ENCODE measurements around the gene RASA4. TPM values are rescaled to one million over a fixed set of nuclear protein-coding genes. Genes with fewer than 3 reads are reported as not detected.
"Not testable (repeated sequence)": the region's sequence is repeated elsewhere in the genome, so short reads cannot be mapped to it uniquely, and the experiment has no call there.

The RASA4 gene
- total RNA-seq, 1 experiment from 2014 or later = 4.7 TPM

DNA sequence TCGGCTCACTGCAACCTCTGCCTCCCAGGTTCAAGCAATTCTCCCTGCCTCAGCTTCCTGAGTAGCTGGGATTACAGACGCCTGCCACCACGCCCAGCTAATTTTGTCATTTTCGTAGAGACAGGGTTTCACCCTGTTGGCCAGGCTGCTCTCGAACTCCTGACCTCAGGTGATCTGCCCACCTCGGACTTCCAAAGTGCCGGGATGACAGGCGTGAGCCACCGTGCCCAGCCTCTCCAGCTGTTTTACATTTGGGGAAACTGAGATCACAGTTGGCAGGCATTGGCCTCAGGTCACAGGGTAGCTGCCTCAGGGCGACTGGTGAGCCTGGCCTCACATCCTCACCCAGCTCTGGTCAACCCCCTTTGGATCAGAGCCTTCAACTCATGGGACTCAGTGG is 6.8 kb downstream of the RASA4 start:
- DNase-seq (ENCODE audit: extremely low read depth, low read depth) = not testable (repeated sequence)

DNA sequence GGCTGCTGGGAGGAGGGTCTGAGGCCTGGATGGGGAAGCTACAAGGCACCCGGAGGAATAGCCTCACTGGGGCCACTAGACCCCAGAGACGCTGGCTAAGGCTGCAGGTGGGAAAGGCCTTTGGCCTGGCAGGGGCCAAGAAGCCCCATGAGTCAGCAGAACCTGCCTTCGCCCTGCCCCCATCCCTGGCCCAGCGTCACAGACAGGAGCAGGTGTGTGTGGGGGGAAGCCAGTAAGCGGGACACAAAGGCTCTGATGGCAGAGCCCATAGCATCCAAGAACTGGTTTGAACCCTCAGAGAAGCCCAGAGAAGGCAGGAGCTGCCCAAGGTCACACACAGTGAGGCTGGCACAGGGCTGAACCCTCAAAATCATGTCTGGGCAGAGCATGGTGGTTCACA is 9.7 kb downstream of the RASA4 start:
- DNase-seq (ENCODE audit: extremely low read depth, low read depth) = not testable (repeated sequence)

DNA sequence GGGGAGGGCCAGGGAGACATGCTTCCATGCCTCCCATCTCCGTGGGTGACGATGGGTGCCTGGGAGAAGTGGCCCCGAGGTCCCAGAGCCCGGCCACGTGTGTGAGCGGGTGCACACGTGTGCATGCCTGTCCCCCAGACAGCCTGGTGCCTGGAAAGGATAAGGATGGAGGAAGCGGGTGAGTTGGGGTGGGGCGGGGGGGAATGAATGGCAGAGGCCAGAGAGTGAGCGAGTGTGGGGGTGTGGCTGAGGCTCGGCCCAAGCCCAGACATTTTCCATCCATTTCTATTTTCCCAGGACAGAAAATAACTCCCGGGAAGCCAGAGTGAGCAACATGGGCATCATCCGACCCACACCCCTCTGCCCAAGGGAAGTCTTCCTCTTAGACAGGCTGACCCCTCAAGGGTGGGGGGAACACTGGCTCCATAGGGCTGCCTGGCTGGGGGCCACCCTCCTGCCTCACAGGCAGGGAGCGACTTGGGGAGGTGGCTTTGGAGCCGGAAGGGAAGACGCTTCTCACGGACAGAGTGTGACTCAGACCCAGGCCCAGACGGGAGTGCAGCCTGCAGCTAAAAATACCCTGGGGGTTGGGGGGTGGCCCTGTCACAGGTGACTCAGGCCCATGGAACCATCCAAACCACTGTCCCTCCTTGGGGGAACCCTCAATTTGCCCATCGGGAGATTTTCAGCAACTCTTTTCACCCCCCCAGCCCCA is 12.0 kb downstream of the RASA4 start:
- DNase-seq (ENCODE audit: extremely low read depth, low read depth) = not testable (repeated sequence)

DNA sequence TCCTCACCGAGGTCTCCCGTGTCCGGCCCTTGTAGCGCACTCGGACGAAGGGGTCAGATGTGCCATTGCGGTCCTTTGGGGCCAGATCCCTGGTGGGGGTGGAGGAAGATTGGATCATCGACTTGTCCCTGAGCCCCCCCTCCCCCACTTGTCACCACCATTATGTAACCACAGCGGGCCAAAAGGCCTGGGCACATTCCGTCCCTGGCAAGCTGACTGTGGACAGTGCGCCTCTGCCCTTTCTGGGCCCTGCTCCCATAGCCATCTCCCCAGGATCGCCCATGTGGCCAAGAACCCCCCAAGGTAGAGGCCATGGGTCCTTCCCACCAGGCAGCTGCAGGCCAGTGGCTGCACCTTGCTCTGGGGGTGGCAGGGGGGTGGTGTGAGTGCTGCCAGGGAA is 14.2 kb downstream of the RASA4 start:
- DNase-seq (ENCODE audit: extremely low read depth, low read depth) = not testable (repeated sequence)

DNA sequence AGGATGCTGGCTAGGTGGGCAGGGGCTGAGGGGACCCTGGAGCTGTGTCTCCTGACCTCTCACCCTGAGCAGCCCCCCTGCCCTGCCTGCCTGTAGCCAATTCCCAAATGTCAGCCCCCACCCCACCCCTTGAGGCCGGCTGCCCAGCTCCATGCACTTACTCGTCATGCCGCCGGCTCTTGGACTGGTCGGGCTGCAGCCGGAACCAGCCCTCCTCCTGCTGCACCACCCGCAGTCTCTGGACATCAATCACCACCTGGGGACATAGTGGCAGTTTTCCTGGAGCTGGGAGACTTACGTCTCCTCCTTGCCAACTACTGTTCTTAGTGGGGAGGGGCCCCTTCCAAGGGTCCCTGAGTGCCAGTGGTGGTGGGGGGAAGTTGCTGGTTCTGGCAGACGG is 16.9 kb downstream of the RASA4 start:
- not testable (repeated sequence) for DNase-seq (ENCODE audit: extremely low read depth, low read depth)

DNA sequence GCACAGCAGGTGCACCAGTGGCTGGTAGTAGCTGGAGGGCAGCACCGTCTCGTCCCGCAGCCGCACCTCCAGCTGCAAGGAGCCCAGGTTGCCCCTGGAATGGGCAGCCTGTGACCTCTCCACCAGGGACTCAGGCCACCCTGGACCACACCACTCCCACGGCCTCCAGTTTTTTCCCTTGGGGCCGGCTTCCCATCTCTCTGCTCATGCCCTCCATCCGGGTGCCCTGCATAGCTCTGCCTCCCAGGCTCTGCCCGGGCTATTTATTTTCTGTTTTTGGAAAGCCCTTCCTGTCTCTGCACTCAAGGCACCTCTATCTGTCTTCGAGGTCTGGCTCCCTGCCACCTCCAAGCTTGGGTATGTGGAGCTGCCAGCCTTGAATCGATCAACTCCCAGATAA is 20.5 kb downstream of the RASA4 start:
- not testable (repeated sequence) for DNase-seq (ENCODE audit: extremely low read depth, low read depth)

DNA sequence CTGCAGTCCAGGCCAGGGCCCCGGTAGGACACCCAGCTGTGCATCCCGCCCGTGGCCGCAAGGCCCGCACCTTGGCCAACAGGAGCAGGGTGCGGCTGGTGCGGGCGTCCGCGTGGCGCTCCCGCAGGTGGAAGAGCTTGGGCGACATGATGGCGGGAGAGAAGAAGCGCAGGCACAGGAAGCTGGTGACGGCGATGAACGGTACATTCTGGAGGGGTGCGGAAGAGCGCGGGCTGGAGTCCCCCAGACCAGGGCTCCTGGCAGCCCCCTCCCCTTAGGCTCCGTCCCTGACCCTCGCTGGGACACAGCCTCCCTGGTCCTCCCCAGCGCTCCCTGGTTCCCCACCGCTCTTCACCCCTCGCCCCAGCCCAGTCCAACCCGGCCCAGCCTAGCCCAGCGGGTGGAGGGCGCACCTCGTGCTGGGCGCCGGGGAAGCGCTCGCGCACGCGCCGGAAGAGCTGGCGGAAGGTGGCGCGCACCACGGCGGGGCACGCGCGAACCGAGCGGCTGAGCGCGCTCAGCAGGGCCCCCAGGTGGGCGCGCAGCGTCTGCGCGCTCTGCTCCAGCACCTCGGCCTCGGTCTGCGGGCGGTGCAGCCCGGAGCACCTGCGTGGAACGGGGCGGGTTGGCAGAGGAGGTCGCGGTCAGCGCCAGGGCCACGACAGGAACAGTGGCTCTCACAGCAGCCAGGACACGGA is 22.8 kb downstream of the RASA4 start:
- DNase-seq (ENCODE audit: extremely low read depth, low read depth) = not testable (repeated sequence)

DNA sequence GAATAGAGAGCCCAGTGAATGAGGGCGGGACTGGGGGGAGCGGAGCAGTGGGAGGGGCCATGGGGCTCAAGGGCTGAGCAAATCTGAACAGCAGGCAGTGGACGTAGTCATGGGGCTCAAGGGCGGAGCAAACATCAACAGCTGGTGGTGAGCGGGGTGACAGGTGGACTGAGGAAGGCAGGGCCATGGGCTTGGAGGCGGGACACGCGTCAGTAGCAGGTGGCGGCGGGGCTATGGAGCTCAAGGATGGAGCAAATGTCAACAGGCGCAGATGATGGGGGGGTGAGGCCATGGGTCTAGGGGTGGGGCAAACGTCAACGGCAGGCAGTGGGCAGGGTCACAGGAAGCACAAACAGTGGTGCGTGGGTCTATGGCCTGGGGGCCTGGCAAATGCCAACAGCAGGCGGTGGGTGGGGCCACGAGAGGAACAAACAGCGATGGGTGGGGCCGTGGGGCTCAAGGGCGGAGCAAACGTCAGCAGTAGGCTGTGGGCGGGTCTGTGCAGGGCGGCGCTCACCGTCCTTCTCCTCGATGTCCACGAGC is 24.0 kb downstream of the RASA4 start:
- not testable (repeated sequence) for DNase-seq (ENCODE audit: extremely low read depth, low read depth)

DNA sequence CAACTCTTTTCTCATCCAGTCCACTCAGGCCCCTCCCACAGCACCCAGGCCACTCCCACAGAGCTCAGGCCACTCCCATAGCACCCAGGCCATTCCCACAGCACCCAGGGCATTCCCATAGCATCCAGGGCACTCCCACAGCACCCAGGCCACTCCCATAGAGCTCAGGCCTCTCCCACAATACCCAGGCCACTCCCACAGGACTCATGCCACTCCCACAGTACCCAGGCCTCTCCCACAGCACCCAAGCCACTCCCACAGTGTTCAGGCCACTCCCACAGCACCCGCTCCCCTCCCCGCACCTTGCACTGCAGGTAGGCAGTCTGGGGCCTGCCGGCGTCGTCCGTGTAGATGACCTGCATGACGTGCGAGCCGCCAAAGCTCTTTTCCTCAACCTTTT is 26.7 kb downstream of the RASA4 start:
- DNase-seq (ENCODE audit: extremely low read depth, low read depth) = not testable (repeated sequence)

DNA sequence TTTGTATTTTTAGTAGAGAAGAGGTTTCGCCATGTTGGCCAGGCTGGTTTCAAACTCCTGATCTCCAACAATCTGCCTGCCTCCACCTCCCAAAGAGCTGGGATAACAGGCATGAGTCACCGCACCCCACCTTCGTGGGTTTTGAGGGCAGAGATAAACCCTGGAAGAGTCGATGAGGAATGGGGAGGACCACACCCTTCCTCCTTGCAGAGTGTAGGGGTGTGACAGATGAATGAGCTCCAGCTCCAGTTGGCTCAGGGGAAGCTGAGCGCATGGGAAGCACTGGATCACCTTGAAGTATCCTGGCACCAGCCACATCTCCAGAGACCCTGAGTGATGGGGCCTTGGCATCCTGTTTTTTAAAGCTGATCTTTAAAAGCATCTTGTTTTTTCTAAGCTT is 33.1 kb downstream of the RASA4 start:
- DNase-seq (ENCODE audit: extremely low read depth, low read depth) = not testable (repeated sequence)

DNA sequence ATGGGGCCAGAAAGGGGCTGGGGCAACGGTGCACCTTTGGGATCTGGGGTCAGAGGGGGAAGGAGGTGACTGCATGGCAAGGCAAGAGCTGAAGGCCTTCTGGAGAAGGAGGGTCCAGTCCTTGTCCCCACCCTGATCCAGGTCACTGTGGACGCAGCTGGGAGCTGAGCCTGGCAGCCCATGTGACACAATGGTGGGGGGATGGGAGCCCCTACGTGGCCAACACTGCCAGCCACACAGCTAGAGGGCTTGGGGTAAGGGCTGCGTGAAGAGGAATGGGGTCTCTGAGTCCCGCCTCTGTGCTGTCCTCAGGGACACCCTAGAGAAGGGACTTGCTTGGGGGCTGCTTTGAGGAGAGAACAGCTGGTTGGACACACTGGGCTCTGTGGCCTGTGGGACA is 34.8 kb downstream of the RASA4 start:
- not testable (repeated sequence) for DNase-seq (ENCODE audit: extremely low read depth, low read depth)

DNA sequence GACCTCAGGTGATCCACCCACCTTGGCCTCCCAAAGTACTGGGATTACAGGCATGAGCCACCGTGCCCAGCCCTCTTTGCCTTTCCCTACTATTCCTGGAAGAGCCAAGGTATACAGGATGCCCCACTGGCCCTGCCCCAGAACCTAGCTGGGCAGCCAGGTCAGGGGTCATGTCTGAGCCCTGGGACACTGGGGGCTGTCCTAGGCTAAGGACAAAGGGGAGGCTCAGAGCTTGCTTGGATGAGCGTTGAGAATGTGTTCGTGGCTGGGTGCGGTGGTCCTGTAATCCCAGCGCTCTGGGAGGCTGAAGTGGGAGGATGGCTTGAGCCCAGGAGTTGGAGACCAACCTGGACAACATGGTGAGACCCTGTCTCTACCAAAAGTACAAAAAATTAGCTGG is 38.1 kb downstream of the RASA4 start:
- DNase-seq (ENCODE audit: extremely low read depth, low read depth) = not testable (repeated sequence)

DNA sequence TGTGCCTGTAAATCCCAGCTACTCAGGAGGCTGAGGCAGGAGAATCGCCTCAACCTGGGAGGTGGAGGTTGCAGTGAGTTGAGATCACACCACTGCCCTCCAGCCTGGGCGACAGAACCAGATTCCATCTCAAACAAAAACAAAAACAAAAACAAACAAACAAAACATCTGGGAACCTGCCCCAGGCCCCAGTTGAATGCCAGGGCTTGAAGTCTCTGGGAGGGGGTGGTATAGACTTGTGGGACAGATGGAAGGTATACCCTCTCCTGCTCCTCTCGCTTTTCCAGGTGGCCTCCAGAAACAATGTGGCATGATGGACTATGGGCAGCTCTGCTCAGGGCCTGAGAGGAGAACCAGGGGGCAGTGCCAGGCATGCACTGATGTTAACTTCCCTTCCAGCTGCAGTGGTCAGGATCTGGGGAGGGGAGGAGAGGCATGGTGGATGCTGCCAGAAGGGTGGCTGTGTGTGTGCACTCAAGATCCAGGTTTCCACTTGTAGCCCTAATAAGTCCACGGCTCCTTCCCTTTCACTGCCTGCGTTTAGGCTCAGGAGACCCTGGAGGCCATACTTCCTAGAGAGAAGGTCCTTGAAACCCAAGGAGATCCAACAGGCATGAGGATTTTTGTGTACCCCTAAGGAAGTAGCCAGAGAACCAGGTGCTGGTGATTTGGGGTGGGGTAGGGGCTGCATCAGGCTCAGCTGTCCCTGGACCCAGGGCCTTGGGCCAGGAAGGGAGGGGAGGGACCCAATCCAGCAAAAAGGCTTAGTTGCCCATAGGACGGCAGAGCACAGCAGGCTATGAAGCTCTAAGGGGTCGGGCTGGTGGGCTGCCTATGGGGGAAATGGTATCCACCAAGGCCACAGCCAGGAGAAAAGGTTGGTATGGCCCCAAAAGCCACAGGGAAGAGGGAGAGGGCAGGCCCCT is 39.0 kb downstream of the RASA4 start:
- DNase-seq (ENCODE audit: extremely low read depth, low read depth) = not testable (repeated sequence)

DNA sequence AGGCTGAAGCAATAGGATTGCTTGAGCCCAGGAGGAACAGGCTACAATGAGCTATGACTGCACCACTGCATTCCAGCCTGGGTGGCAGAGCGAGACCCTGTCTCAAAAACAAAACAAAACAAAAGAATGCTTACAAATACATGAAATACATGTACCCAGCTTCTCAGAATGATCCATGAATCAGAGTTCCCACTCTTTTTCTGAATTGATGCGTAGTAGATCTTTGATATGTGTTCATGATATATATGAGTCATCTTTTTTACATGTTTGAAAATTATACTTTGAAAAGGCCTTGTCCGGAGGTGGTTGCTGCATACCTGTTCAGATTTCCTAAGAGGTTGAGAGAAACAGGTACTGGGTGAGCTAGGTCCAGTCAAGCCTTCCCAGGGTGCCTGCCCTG is 40.2 kb downstream of the RASA4 start:
- DNase-seq (ENCODE audit: extremely low read depth, low read depth) = not testable (repeated sequence)

DNA sequence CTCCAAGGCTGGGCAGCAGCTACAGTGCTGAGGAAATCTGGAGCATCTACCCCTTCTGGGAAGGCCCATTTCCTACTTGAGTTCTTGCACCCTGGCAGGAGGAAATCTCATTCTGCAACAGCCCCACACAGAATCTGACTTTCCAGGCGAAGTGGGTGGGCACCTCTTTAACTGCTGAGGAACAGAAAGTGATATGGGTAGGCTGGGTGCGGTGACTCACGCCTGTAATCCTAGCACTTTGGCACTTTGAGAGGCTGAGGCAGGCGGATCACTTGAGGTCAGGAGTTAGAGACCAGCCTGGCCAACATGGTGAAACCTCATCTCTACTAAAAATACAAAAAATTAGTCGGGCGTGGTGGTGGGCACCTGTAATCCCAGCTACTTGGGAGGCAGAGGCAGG is 41.9 kb downstream of the RASA4 start:
- not testable (repeated sequence) for DNase-seq (ENCODE audit: extremely low read depth, low read depth)

DNA sequence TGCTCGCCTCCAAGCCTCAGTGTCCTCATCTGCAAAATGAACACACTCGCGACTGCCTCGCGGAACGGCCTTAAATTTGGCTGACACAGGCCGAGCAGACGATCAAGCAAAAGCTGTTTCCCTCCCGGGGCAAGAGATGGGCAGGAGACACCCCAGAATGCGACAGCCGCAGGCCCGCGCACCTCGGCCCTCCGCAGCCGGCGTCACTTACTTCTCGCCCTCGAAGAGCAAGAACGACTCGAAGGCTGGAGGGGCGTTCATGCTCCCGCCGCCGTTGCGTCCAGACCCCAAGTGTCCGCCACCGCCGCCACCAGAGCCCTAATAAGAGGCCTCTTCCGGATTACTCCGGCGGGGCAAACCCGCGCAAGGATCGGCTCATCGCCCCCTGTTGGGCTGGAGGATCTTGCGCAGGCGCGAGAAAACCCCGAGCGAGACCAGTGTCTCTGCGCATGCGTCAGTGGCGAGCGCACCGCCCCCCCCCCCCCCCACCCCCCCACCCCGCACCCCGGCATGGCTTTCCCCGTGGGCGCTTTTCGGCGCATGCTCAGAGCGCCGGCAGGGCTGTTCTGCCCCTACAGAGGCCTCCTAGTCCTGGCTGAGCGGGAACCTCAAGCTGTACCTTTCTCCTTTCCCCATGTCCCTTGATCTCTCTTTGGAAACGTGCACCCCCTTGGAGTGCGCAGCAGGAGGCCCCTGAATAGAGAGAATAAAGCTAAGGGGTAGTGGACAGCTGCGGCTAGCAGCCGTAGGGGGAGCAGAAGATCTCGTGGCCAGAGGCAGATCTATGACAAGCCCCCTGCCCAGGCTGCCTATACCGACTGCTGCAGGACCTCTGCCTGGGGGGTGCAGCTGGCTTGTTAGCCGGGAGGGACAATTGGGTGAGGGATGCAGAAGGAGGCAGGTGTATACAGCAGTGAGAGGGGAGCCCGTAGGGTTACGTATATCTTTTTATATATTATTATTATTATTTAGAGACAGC is 44.0 kb downstream of the RASA4 start, which contains the start of gene POLR2J3:
Gene POLR2J3 (minus strand): TSS at position 323 of the 979 bp plus-strand sequence. CDS start 62 bp downstream, at position 261.
- DNase-seq (ENCODE audit: extremely low read depth, low read depth) = peak; percentile 88

DNA sequence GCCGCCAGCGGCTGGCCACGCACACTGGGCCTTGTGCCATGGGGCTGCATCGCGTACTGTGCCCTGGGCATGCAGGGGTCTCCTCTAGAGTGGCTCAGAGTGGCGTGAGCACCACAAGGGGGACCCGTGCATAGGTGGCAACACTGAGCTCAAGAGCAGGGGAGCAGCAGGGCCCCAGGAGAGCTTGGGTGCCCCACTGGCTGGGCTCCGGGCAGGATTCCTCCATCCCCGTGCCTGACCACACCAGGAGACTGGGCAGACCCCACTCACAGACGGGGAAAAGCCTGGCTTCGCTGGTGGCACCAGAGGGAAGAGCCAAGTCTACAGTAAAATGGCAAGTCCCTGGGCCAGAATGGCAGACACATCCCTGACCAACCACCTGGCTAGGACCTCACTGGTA is 47.9 kb downstream of the RASA4 start:
- DNase-seq (ENCODE audit: extremely low read depth, low read depth) = not testable (repeated sequence)

DNA sequence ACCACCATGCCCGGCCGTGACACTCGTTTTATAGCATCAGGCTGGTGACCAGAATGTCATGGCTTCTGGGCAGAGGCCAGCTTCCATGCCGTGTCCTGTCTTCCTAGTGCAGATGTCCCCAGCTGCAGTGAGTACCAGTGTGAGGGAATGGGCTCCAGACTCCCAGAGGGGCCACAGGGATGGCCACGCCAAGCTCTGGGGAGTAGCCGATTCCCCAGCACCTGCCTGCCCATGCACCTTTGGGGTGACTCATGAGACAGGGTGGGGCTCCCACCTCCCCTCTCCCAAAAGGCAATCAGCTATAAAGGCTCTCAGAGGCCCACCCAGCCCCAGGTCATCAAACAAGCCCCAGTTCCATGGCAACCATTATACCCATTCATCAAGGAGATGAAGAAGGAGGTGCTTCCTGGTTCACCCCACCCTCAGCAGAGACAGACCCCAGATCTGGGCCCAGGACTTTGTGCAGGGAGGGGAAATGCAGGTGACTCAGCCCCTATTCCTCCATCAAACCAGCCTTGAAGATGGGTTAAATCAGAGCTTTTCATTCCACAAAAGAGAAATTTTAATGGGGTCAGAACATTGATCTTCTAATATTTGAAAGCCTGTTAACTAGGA is 65.6 kb downstream of the RASA4 start, which contains the start of gene SPDYE2:
Gene SPDYE2 (plus strand): TSS at position 419 of the 615 bp plus-strand sequence. CDS start 2,030 bp downstream, outside the sequence.
- not testable (repeated sequence) for DNase-seq (ENCODE audit: extremely low read depth, low read depth)

DNA sequence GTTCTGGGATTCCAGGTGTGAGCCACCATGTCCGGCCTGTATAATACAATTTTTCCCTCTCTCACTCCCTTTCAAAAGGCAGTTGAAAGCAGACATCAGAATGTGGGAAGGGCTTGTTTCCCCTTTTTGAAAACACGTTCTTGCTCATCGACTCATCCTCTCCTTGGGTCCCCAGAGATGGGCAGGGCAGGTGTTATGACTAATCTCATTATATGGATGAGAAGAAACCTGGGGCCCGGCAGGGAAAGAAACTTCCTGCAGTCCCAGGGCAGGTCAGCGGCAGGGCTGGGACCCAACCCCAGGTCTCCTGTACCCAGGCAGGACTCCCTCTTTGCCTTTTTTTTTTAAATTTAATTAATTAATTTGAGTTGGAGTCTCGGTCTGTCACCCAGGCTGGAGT is 70.2 kb downstream of the RASA4 start:
- DNase-seq (ENCODE audit: extremely low read depth, low read depth) = not testable (repeated sequence)
